Lower lobe of right lung (tissue), 2 donors: Measurements from ENCODE around the gene B9D2. TPM values are rescaled to one million over a fixed set of nuclear protein-coding genes. Genes with fewer than 3 reads are reported as not detected.

Source experiments
- ATAC-seq, 2 donors: fragments of 200-7000 bp; cut with Tn5 transposase; one replicate each; pipeline ENCODE4 v1.9.1; 2020 to 2022; ENCODE audit warnings: mild to moderate bottlenecking in 2 of 2, moderate library complexity in 2 of 2
- DNase-seq: peaks from one replicate; pipeline ENCODE4 v3.0.0-alpha.2; 2020
- H3K27ac ChIP-seq: fragments of 200-600 bp; one replicate; pipeline ENCODE4 v1.8.0; 2022
- H3K27me3 ChIP-seq: fragments of 200-600 bp; one replicate; pipeline ENCODE4 v1.8.0; 2022; ENCODE audit warnings: low read depth
- H3K36me3 ChIP-seq: fragments of 200-600 bp; one replicate; pipeline ENCODE4 v1.8.0; 2022; ENCODE audit warnings: mild to moderate bottlenecking
- H3K4me1 ChIP-seq: fragments of 200-600 bp; one replicate; pipeline ENCODE4 v1.8.0; 2022
- H3K4me3 ChIP-seq: fragments of 200-600 bp; one replicate; pipeline ENCODE4 v1.8.0; 2022; ENCODE audit warnings: mild to moderate bottlenecking
- H3K9me3 ChIP-seq: fragments of 200-600 bp; one replicate; pipeline ENCODE4 v1.8.0; 2022
- intact Hi-C: fragments of 100-400 bp; cut with DNase I; formaldehyde crosslinking; loops from one replicate; pipeline ENCODE4 v1.11.0; 2022
- total RNA-seq: library from RNA; stranded (reverse); fragmentation: NEBNext Ultra II Directional; extraction: Animal tissue kit (Norgen Biotek cat#: 25700); gene quantifications from one replicate; pipeline ENCODE4 v1.2.1, GENCODE V29; 2021
- TF ChIP-seq, protein P1 (sequence below): fragments of 200-600 bp; IDR thresholded peaks from one replicate; pipeline ENCODE4 v1.8.0; 2022; ENCODE audit warnings: antibody characterized with exemption, mild to moderate bottlenecking
- donor health status: DM: no; HTN: yes; CAD: no; lungs with severe emphysema.

The B9D2 gene
- total RNA-seq, 1 donor from 2014 or later = 8.2 TPM

GRCh38 chr19:41397086-41398049 is 33.4 kb upstream of the B9D2 start, which contains the start of the genes BCKDHA and EXOSC5:
Gene BCKDHA, plus strand, starts transcription at chr19:41397818. Its CDS starts 10 bp downstream, at chr19:41397828.
Gene EXOSC5, minus strand, starts transcription at chr19:41397359. Its CDS starts 31 bp downstream, at chr19:41397328.
- Histone ChIP-seq H3K4me1 (peaks cover 35% of the 10 kb centered on the region), H3K4me3 (peak within 1 kb of the TSS; percentile 76), H3K27ac (peak within 1 kb of the TSS; percentile 95), H3K36me3 (peaks cover 8% of the 10 kb centered on the region), H3K27me3 (no peaks in the 10 kb centered on the region), H3K9me3 (no peaks in the 10 kb centered on the region)
- ATAC-seq = peak; percentile 99 to 100
- intact Hi-C loops = no loop called here
- TF ChIP-seq, protein P1, sequence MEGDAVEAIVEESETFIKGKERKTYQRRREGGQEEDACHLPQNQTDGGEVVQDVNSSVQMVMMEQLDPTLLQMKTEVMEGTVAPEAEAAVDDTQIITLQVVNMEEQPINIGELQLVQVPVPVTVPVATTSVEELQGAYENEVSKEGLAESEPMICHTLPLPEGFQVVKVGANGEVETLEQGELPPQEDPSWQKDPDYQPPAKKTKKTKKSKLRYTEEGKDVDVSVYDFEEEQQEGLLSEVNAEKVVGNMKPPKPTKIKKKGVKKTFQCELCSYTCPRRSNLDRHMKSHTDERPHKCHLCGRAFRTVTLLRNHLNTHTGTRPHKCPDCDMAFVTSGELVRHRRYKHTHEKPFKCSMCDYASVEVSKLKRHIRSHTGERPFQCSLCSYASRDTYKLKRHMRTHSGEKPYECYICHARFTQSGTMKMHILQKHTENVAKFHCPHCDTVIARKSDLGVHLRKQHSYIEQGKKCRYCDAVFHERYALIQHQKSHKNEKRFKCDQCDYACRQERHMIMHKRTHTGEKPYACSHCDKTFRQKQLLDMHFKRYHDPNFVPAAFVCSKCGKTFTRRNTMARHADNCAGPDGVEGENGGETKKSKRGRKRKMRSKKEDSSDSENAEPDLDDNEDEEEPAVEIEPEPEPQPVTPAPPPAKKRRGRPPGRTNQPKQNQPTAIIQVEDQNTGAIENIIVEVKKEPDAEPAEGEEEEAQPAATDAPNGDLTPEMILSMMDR = no peak
- DNase-seq = peak; percentile 100

DNA sequence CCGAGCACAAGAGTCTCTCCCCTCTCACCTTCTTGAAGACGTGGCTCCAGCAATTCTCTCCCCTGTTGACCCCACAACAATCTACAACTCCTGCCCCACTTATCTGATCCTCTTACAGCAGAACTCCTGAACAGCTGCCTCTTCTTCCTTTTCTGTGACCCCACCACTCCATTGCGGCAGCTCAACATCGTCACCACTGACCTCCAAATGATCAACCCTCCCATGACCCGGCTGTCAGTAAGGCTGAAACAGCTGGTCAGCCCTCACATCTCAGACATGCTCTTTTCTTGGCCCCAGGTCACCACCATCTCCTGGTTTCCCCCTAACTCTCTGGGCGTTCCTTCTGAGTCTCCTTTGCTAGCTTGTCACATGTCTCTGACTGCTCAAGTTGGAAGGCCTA is 31.4 kb upstream of the B9D2 start:
- Histone ChIP-seq H3K4me3 (no peak overlapping the region), H3K27ac (no peak overlapping the region), H3K4me1 (peaks cover 31% of the 10 kb centered on the region), H3K36me3 (peaks cover 17% of the 10 kb centered on the region), H3K9me3 (no peaks in the 10 kb centered on the region), H3K27me3 (no peaks in the 10 kb centered on the region)
- ATAC-seq (no peak), DNase-seq (no peak)
- intact Hi-C loops = no loop called here
- TF ChIP-seq, protein P1 = no peak

GRCh38 chr19:41392775-41393174 is 28.8 kb upstream of the B9D2 start:
- DNase-seq = no peak
- H3K4me1 ChIP-seq = peaks cover 15% of the 10 kb centered on the region
- ATAC-seq = no peak
- no peaks in the 10 kb centered on the region for H3K27me3 ChIP-seq
- H3K27ac ChIP-seq = no peak overlapping the region
- no peak overlapping the region for H3K4me3 ChIP-seq
- H3K9me3 ChIP-seq = no peaks in the 10 kb centered on the region
- intact Hi-C loops = no loop called here
- H3K36me3 ChIP-seq = peaks cover 40% of the 10 kb centered on the region
- TF ChIP-seq, protein P1 = no peak

DNA sequence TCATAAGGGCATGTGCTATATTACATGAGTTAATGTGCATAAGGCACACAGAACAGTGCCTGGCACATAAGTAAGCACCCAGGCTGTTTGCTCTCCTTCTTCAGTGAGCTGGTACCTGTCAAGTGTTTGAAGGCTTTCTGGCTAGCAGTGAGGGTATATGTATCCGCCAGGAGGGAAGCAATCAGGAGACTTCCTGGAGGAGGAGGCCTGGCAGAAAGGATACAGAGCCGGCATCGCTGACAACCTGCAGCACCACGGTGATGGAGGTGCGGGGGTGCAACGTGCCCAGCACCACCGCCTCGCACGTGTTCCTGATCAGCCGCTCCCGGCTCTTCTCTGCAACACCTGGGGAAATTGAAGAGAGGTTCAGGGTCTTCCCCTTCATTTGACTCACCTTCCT is 27.7 kb upstream of the B9D2 start:
- ATAC-seq (no peak), DNase-seq (no peak)

DNA sequence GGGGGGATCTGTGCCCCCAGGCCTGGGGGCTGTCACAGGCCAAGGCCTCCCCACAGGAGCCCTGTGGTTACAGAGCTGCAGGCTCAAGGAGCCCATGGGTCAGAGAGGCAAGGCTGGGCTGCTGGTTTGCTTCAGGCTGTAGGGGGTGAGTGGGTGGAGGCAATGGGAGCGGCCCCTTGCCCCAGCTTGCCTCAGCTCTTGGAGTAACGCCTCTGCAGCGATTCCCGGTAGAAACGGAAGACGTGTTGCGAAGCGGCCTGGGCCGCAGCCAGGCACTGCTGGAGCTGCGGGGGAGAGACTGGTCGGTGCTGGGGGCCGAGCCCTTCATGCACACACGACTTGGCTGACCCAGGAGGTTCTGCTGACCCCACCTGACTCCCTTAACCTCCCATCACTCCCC is 22.5 kb upstream of the B9D2 start:
- ATAC-seq (peak in 1 of 2 donors; percentile 19), DNase-seq (no peak)
- H3K9me3 ChIP-seq = no peaks in the 10 kb centered on the region
- intact Hi-C loops = no loop called here
- peaks cover 75% of the 10 kb centered on the region for H3K36me3 ChIP-seq
- no peak overlapping the region for H3K27ac ChIP-seq
- H3K27me3 ChIP-seq = no peaks in the 10 kb centered on the region
- H3K4me3 ChIP-seq = no peak overlapping the region
- TF ChIP-seq, protein P1 = no peak
- no peaks in the 10 kb centered on the region for H3K4me1 ChIP-seq

More for the DNA sequence above, 27.7 kb upstream of the B9D2 start:
- Histone ChIP-seq H3K9me3 (no peaks in the 10 kb centered on the region), H3K27me3 (no peaks in the 10 kb centered on the region), H3K27ac (no peak overlapping the region), H3K36me3 (peaks cover 49% of the 10 kb centered on the region), H3K4me1 (peaks cover 10% of the 10 kb centered on the region), H3K4me3 (no peak overlapping the region)
- TF ChIP-seq, protein P1 = no peak
- intact Hi-C loops = no loop called here
